GM20000 (cell line): ENCODE measurements around the gene HRC.

Experiments used
- DNase-seq: peaks from one replicate; pipeline ENCODE4 v3.0.0; 2012; ENCODE audit warnings: low spot score
- CTCF ChIP-seq: IDR thresholded peaks from 2 replicates; pipeline ENCODE4 v1.5.1; 2012; ENCODE audit warnings: mild to moderate bottlenecking, control low read depth; ENCODE audit errors: extremely low read depth, missing control alignments

Gene HRC

GRCh38 chr19:49173198-49173597 is 18.0 kb upstream of the HRC start:
- no peak for TF ChIP-seq CTCF
- no peak for DNase-seq

DNA sequence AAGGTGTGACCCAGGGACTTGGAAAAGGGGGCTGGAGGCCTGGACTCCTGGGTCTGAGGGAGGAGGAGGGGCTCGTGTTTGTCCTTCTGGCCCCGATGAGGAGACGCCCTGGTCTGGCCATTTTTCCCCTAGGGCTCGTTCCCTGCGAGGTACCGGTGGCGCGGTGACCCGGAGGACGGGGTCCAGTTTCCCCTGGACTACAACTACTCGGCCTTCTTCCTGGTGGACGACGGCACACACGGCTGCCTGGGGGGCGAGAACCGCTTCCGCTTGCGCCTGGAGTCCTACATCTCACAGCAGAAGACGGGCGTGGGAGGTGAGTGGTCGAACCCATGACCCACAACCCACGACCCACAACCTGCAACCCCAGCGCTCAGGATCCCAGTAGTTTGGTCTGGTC is 13.2 kb upstream of the HRC start:
- no peak for DNase-seq
- no peak for TF ChIP-seq CTCF

DNA sequence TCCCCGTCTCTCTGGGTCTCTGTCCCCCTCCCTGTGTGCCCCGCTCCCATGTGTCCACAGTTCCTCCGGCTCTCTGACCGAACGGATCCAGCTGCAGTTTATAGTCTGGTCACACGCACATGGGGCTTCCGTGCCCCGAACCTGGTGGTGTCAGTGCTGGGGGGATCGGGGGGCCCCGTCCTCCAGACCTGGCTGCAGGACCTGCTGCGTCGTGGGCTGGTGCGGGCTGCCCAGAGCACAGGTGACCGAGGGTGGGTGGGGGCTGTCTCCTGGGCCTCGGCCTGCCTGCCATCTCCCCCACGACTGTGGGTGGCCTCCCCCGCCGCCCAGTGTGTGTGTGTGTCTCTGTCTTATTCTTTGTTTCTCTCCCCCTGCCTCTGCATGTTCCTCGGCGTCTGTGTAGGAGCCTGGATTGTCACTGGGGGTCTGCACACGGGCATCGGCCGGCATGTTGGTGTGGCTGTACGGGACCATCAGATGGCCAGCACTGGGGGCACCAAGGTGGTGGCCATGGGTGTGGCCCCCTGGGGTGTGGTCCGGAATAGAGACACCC is 12.7 kb upstream of the HRC start:
- TF ChIP-seq CTCF: no peak
- no peak for DNase-seq

DNA sequence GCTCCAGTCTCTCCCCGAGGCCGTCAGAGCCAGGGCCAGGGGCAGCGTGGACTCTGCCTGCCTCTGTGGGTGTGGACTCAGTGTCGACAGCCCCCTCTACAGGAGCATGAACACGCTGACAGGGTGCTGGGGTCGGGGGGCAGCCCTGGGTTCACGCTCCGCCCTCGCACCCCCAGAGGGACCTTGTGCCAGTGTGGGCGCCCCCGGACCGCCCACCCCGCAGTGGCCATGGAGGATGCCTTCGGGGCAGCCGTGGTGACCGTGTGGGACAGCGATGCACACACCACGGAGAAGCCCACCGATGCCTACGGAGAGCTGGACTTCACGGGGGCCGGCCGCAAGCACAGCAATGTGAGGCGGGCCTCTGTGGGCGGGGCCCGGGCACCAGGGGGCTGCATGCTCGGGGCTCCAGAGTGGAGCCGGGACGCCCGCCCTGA is 10.7 kb upstream of the HRC start:
- DNase-seq: no peak
- no peak for TF ChIP-seq CTCF

DNA sequence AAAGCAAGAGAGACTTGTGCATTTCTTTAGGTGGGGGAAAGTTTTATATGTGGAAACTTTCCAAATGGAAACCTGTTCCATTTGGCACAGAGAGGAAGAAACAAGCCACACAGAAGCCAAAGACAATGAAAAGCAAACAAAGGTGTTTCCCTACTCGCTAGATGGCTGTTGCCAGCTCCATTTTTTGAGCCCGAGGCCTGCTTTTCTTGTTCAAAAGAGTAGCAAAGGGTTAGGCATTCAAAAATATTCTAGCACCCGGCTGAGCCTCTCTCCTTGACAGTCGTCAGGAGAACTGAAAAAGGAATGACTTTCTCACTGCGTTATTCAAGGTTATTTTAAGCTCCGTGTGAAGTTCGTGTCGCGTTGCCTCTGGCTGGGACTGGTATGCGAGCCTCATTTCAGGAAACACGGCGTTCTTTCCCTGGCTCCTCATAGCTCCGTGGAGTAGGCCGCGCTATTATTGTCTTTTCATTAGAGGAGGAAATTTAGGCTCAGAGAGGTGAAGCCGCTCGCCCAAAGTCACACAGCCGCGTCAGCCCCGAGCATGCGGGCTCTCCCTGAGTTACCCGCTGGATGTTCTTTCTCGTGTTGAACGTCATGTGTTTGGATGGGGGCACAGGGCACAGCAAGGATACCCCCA is 10.0 kb upstream of the HRC start:
- DNase-seq: no peak
- TF ChIP-seq CTCF: no peak

DNA sequence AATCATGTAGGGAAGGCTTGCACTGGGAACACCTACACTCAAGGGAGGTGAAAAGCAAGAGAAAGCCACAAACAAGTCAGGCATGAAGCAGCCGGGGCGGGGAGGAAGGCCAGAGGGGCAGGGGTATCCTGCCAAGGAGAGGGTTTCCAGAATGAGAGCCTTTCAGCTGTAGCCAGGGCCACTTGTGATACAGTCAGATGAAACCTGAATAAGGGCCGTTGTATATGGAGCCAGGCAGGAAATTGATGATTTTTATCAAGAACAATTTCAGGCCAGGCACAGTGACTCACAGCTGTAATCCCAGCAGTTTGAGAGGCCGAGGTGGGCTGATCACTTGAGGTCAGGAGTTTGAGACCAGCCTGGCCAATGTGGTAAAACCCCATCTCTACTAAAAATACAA is 6.8 kb upstream of the HRC start:
- no peak for DNase-seq
- TF ChIP-seq CTCF: no peak

- DNase-seq: no peak
- TF ChIP-seq CTCF: no peak
These were observed 5.4 kb upstream of the HRC start for GRCh38 chr19:49160450-49161189.
